Stimulated activated CD8-positive, alpha-beta memory T cell treated with anti-CD3 and anti-CD28 coated beads, Interleukin-12 subunit alpha, Interleukin-12 subunit beta, amount 100 ng/mL, for 1 hour (primary cell): ENCODE data around the gene INPP4B.

Source experiments
- DNase-seq: peaks from one replicate; pipeline ENCODE4 v3.0.0-alpha.2; 2020; ENCODE audit warnings: low read depth

INPP4B gene

GRCh38 chr4:142846108-142846728 is at the start of gene INPP4B:
Gene INPP4B (minus strand): TSS chr4:142846301.
- DNase-seq = no peak

- DNase-seq = no peak
These were observed 46.9 kb upstream of the INPP4B start for GRCh38 chr4:142893012-142893411.

DNA sequence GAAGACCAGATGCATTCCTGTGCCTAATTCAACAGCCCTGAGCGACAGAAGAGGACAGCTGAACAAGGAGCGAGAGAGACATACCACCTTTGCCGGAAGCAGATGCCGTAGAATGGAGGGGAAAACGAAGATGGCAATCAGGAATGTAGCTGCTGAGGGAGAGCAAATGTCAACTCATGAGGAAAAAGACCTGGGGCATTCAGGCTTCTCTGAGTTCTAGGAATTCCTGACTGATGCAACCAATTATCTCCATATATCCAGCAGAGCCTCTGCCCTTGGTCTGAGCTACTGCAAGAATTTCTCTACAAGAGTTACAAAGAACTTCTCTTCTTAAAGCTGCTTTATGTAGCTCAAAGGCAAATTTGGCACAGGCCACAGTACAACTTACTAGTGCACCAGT is 40.5 kb upstream of the INPP4B start:
- DNase-seq = no peak

- DNase-seq = no peak
These were observed 37.1 kb upstream of the INPP4B start for GRCh38 chr4:142883040-142883832.

DNA sequence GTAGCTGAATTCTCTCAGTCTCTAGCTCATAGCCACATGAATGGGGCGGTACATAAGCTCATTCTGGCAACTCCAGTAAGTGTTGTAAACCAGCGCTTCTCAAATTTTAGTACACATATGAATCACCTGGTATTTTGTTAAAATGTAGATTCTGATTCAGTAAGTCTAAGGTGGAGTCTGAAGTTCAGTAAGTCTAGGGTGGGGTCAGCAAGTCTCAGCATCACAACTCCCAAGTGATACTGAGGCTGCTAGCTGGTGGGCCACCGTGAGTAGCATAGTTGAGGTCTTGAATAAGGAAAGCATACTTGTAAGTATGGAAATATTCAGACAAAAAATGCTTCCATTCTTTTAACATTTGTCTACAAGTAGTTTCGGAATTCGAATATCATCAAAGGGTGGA is 36.1 kb upstream of the INPP4B start:
- no peak for DNase-seq

DNA sequence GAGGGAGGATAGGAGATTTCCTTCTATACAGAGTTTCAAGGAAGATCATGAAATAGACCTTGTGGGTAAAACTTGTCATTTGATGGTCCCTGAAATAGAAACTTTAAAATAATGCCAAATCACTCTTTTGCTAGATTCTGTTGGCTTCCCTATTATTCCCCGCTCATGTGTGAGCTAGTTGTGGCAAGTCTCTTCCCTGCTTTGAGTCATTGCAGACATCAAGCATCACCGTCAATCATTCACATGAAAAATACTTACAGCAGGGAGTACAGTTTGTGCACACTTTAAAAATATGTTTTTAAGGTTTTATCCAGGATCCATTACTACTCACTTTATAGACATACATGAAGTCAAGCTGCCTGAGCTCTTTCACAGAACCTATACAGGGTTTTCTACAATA is 35.2 kb upstream of the INPP4B start:
- no peak for DNase-seq

- no peak for DNase-seq
These were observed 29.0 kb upstream of the INPP4B start for GRCh38 chr4:142875117-142875516.

DNA sequence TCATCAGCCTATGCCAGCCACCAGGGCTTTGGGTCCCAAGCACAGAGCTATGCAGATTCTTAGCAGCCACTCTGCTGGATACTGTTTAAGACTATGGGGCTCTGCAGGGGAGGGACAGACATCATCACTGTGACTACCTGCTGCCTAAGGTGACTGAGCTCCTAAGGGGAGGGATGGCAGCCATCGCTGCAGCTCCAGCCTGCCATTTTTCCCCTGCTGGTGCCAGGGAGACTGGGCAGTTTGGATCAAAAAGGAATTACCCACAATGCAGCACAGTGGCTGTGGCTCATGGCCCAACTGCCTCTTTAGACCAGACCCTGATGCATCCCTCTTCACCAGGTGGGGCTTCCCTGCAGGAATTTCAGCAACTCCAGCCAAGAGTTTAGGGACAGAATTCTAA is 28.6 kb upstream of the INPP4B start:
- no peak for DNase-seq

DNA sequence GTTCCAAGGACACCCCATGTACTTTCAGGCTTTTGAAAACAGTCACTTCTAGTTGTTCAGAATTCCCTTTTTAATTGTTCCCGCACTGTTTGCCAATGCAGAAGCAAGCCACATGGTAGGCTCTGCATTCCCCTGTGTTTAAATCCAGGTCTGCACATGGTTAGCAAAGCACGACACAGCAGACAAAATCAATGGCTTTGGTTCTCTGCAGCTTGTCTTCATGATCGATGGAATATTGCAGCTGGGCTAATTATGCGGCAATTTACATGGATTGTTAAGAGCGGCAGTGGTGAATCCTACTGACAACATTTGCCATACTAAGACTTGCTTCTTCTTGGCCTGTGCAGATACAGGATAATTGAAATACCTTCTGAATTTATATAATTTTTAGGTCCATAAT is 20.6 kb upstream of the INPP4B start:
- DNase-seq = no peak

- no peak for DNase-seq
These were observed 15.2 kb upstream of the INPP4B start for GRCh38 chr4:142861351-142861750.

DNA sequence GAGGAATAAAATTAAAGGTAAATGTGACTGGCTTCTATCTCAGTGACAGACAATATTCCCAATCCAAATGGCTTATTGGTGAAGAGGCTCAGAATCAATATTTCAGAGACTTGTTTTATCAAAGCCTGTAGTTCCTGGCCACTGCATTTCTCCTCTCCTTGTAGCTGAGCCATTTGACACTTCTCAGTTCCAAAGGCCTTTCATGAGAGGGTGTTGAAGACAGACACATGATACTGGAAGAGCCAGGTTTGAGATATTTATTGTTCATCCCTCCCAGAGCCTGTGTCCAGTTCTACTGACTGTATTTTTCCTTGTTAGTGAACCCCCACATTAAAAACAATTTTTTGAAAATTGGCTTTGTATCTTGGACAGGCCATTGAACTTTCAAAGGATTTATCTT is 12.9 kb upstream of the INPP4B start:
- no peak for DNase-seq

DNA sequence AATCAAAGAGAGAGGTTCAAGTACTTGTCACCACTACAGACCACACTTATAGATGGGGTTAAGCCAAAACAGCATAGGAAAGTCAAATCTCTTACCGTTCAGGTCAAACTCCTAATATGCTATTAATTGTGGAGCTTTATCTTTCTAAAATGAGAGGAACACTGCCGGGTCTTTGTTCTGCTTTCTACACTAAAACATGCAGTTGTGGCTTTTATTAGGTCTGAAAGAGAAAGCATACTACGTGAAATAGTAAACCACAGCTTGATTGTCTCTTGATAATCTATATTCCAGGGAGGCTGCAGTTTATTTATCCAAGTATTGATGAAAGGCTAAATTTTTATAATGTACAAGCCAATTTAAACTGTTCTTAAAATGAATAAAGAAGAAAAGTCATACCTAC is 12.3 kb upstream of the INPP4B start:
- DNase-seq = no peak

DNA sequence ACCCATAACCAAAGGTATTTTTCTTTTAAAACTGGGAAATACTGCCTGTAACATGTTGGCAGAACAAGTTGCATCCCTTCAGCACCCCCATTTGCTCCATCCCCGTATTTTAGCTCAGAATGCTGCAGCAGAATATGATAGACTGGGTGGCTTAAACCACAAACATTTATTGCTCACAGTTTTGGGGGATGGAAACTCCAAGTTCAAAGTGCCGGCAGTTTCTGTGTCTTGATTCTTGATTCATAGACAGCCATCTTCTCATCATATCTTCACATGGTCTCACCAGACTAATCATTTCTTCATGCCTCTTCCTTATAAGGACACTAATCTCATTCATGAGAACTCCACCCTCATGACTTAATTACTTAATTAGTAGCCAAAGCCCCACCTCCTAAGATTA is 10.5 kb upstream of the INPP4B start:
- DNase-seq = no peak

- no peak for DNase-seq
These were observed 4.4 kb upstream of the INPP4B start for GRCh38 chr4:142850478-142850877.

DNA sequence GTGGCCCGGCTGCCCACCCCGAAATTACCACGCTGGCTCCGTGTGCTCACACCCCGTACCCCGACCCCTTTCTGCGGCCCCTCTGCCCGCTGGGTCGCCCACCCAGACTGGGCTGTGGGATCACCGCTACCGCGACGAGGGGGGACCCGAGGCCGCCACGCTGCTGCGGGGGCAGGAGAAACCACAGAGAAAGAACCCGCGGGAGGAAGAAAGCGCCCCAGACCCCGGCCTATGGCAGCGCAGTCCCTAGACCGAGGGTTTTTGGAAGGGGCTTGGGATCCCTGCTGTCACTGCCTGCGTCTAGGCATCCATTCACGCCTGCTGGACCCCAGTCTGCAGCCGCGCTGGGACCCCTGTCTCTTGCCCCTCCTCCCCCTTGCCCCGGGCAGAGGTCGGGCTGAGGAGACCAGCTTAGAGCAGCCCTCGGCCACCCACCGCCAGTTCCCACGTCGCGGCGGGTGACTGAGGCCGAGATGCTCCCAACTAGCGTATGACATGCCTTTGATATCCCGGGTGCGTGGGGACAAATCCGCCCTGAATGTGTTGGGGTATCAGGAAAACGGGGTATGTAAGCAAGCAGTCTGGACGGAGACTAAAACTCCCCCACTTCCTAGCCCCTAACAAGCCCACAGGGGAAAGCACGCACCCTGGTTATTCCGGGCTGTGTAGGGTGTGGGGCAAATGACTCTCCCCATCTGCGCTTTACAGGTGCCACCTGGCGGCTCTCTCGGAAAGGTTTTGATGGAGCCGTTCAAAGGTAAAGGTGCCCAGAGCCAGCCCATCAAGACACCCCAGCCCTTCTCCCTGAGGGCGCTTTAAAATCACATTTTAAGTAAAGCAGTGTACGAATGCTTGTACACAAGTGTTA is 862 bp upstream of the INPP4B start:
- DNase-seq = peak; percentile 53

DNA sequence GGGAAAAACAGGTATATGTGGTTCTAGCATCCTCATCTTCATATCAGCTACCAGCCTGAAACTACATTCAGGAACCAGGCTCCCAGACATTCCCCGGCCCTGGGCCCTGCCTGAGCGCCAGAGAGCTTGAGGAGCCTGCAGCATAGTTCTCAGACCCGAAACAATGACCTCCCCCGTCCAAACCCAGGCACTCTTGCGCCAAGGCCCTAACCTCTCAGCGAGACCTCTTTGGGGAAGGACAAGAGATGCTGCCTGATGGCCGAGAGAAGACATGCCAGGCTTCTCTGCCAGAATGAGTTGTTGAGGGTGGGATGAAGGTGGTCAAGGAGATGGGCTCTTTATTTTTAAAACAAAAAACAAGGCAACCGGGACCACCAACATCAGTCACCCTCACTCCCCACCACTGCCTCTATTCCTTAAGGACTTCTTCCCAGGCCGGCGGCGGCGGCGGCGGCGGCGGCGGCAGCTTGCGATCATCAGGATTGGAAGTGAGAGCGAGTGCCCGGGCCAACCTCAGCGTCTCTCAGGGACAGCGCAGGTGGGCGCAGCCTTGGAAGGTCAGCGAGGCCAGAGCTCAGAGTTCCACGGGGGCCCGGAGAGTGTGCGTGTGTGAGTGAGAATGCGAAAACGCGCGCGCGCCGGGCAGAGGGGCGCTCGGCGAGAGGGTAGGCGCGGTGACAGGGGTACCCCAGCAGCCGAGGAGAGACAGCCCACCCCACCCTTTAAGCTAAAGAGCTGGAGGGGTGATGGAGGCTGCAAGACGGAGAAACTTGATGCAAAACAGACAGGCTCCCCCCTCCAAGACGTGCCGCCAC is 601 bp downstream of the INPP4B start:
- no peak for DNase-seq

- no peak for DNase-seq
These were observed 1.3 kb downstream of the INPP4B start for GRCh38 chr4:142844782-142845181.

DNA sequence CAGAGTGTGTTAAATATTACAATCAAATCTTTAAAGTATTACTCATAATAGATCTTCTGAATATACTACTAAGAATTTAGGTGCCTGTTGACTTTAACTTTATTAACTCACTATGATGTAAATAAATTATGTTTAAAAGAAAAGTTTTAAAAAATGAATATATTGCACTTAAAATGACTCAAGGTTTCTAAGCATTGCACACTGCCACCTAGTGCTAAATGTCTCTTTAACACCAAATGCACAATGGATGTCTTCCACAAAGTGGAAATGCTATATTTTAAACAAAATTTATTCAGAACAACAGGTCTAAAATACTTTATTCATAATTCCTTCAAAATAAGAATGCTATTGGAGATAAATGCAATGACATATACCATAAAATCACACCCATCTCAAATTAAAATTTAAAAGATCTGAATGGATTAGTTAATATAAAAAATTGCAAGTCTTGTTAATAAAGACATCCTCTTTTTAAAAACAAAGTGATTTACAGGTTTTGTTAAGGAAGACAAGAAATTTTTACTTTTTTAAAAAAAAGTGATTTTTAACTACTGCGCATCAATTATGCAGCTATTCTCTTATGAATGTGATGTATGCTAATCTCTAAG is 5.5 kb downstream of the INPP4B start:
- no peak for DNase-seq

- DNase-seq = no peak
These were observed 7.3 kb downstream of the INPP4B start for GRCh38 chr4:142838778-142839177.

DNA sequence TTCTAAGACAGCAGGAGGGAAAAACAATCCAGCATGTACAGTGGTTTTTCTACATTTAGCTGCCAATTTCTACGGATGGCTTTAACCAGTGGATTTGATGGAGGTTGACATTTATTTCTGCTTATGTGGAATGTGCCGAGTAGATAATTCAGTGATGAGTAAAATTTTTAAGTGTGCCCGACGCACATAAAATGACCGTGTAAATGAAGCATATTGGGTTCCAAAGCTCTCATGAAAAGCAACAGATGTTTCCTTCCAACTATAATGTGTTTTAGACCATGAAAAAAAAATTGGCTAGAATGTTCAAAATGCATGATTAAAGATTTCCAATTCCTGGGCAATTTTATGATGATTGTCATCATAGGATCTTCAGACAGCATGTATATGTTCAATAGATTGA is 14.1 kb downstream of the INPP4B start:
- DNase-seq = no peak

- no peak for DNase-seq
These were observed 19.4 kb downstream of the INPP4B start for GRCh38 chr4:142826503-142827241.
